Measurements from ENCODE around the gene SPANXB1. TPM values are rescaled to one million over a fixed set of nuclear protein-coding genes. Genes with fewer than 3 reads are reported as not detected.
"Not testable (repeated sequence)": the region's sequence is repeated elsewhere in the genome, so short reads cannot be mapped to it uniquely, and the experiment has no call there.

SPANXB1 gene
- not detected in 2 replicates for total RNA-seq
- long read RNA-seq = 0 reads

- not testable (repeated sequence) for DNase-seq (ENCODE audit: low read depth, low spot score); H3K4me1 Mint-ChIP-seq; H3K36me3 Mint-ChIP-seq (ENCODE audit: low read depth); H3K9me3 Mint-ChIP-seq; H3K4me3 Mint-ChIP-seq; H3K27me3 Mint-ChIP-seq (ENCODE audit: low read depth); H3K27ac Mint-ChIP-seq (ENCODE audit: unreplicated experiment)
These were observed at the start of gene SPANXB1 for GRCh38 chrX:141002568-141002967. Gene SPANXB1 (plus strand): TSS chrX:141002594. CDS start chrX:141002694, 100 bp downstream.

DNA sequence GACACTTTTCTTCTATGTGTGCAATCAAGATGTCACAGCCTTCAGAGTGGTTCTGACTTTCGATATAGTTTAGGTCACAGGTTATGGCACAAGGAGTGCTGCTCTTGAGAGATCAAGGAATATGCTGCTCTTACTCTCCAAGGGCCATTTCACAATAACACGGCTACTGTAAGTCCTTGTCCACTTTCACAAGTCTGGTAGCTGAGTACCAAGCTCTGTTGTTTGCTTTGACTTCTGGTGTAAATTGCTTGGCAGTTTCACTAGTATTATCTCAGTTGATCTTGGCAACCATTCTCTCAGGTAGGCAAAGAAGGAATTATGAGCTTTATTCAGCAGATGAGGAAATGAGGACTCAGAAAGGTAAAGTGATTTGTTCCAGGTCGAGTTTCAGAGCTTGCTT is 35.4 kb upstream of the SPANXB1 start:
- no peak overlapping the region for H3K27ac Mint-ChIP-seq (ENCODE audit: unreplicated experiment)
- H3K9me3 Mint-ChIP-seq = peaks cover 7% of the 10 kb centered on the region
- H3K4me3 Mint-ChIP-seq = no peak overlapping the region
- no peaks in the 10 kb centered on the region for H3K36me3 Mint-ChIP-seq (ENCODE audit: low read depth)
- H3K4me1 Mint-ChIP-seq = no peaks in the 10 kb centered on the region
- no peak for DNase-seq (ENCODE audit: low read depth, low spot score)
- TF ChIP-seq, protein P1, sequence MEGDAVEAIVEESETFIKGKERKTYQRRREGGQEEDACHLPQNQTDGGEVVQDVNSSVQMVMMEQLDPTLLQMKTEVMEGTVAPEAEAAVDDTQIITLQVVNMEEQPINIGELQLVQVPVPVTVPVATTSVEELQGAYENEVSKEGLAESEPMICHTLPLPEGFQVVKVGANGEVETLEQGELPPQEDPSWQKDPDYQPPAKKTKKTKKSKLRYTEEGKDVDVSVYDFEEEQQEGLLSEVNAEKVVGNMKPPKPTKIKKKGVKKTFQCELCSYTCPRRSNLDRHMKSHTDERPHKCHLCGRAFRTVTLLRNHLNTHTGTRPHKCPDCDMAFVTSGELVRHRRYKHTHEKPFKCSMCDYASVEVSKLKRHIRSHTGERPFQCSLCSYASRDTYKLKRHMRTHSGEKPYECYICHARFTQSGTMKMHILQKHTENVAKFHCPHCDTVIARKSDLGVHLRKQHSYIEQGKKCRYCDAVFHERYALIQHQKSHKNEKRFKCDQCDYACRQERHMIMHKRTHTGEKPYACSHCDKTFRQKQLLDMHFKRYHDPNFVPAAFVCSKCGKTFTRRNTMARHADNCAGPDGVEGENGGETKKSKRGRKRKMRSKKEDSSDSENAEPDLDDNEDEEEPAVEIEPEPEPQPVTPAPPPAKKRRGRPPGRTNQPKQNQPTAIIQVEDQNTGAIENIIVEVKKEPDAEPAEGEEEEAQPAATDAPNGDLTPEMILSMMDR (conservative IDR thresholded peaks at IDR 0.05) = no peak
- no peaks in the 10 kb centered on the region for H3K27me3 Mint-ChIP-seq (ENCODE audit: low read depth)

- TF ChIP-seq, protein P1 (conservative IDR thresholded peaks at IDR 0.05) = no peak
- H3K36me3 Mint-ChIP-seq (ENCODE audit: low read depth) = no peaks in the 10 kb centered on the region
- no peak overlapping the region for H3K4me3 Mint-ChIP-seq
- H3K4me1 Mint-ChIP-seq = no peaks in the 10 kb centered on the region
- no peak for DNase-seq (ENCODE audit: low read depth, low spot score)
- H3K27me3 Mint-ChIP-seq (ENCODE audit: low read depth) = no peaks in the 10 kb centered on the region
- H3K27ac Mint-ChIP-seq (ENCODE audit: unreplicated experiment) = no peak overlapping the region
- no peaks in the 10 kb centered on the region for H3K9me3 Mint-ChIP-seq
These were observed 31.1 kb upstream of the SPANXB1 start for GRCh38 chrX:140971099-140971795.

DNA sequence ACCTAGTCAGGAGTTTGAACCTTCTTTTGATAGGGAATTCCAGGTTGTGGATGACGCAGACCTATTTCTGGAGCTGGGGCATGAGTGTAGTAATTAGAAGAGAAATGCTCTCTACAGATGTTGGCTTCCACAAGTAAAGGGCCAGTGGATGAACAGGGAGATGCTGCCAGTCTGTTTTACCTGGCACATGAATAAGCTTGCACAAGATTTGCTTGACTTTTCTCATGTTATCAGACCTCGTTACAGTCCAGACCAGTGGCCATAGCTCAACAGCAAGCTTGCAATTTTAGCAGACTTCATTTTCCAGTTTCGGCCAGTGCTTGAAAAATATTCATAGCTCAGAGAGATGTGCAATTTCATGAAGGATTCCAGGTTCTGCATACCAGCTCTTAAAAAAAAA is 26.9 kb upstream of the SPANXB1 start:
- TF ChIP-seq, protein P1 (conservative IDR thresholded peaks at IDR 0.05) = no peak
- Mint-ChIP-seq H3K27me3 (ENCODE audit: low read depth) (no peaks in the 10 kb centered on the region), H3K36me3 (ENCODE audit: low read depth) (no peaks in the 10 kb centered on the region), H3K27ac (ENCODE audit: unreplicated experiment) (no peak overlapping the region), H3K9me3 (no peaks in the 10 kb centered on the region), H3K4me3 (no peak overlapping the region), H3K4me1 (no peaks in the 10 kb centered on the region)
- no peak for DNase-seq (ENCODE audit: low read depth, low spot score)

GRCh38 chrX:140980271-140980670 is 22.1 kb upstream of the SPANXB1 start:
- H3K4me3 Mint-ChIP-seq = no peak overlapping the region
- H3K9me3 Mint-ChIP-seq = no peaks in the 10 kb centered on the region

GRCh38 chrX:140983730-140984129 is 18.7 kb upstream of the SPANXB1 start:
- no peak overlapping the region for H3K4me3 Mint-ChIP-seq
- TF ChIP-seq, protein P1 (conservative IDR thresholded peaks at IDR 0.05) = no peak
- no peaks in the 10 kb centered on the region for H3K36me3 Mint-ChIP-seq (ENCODE audit: low read depth)
- H3K27ac Mint-ChIP-seq (ENCODE audit: unreplicated experiment) = no peak overlapping the region
- DNase-seq (ENCODE audit: low read depth, low spot score) = no peak
- no peaks in the 10 kb centered on the region for H3K27me3 Mint-ChIP-seq (ENCODE audit: low read depth)
- peaks cover 3% of the 10 kb centered on the region for H3K9me3 Mint-ChIP-seq
- H3K4me1 Mint-ChIP-seq = no peaks in the 10 kb centered on the region

More at GRCh38 chrX:140980271-140980670, 22.1 kb upstream of the SPANXB1 start:
- Mint-ChIP-seq H3K27me3 (ENCODE audit: low read depth) (no peaks in the 10 kb centered on the region), H3K36me3 (ENCODE audit: low read depth) (no peaks in the 10 kb centered on the region), H3K27ac (ENCODE audit: unreplicated experiment) (no peak overlapping the region), H3K4me1 (no peaks in the 10 kb centered on the region)
- no peak for DNase-seq (ENCODE audit: low read depth, low spot score)
- TF ChIP-seq, protein P1 (conservative IDR thresholded peaks at IDR 0.05) = no peak

- DNase-seq (ENCODE audit: low read depth, low spot score); H3K4me1 Mint-ChIP-seq; H3K27ac Mint-ChIP-seq (ENCODE audit: unreplicated experiment); H3K27me3 Mint-ChIP-seq (ENCODE audit: low read depth); H3K4me3 Mint-ChIP-seq; H3K36me3 Mint-ChIP-seq (ENCODE audit: low read depth); H3K9me3 Mint-ChIP-seq: not testable (repeated sequence)
These were observed 2.8 kb downstream of the SPANXB1 start for GRCh38 chrX:141005243-141005642.

DNA sequence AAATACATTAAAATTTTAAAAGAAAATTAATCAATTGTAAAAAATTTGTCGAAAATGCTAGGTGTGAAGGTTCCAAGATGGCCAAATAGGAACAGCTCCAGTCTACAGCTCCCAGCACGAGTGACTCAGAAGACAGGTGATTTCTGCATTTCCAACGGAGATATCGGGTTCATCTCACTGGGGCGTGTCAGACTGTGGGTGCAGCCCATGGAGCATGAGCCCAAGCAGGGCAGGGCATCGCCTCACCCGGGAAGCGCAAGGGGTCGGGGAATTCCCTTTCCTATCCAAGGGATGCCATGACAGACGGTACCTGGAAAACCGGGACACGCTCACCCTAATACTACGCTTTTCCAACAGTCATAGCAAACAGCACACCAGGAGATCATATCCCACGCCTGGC is 41.9 kb downstream of the SPANXB1 start:
- not testable (repeated sequence) for H3K36me3 Mint-ChIP-seq (ENCODE audit: low read depth); DNase-seq (ENCODE audit: low read depth, low spot score); H3K9me3 Mint-ChIP-seq; H3K4me1 Mint-ChIP-seq; H3K27me3 Mint-ChIP-seq (ENCODE audit: low read depth); H3K4me3 Mint-ChIP-seq; H3K27ac Mint-ChIP-seq (ENCODE audit: unreplicated experiment)

- not testable (repeated sequence) for H3K27ac Mint-ChIP-seq (ENCODE audit: unreplicated experiment); H3K4me1 Mint-ChIP-seq
These were observed 47.5 kb downstream of the SPANXB1 start for GRCh38 chrX:141049878-141050277.

More at GRCh38 chrX:141049878-141050277, 47.5 kb downstream of the SPANXB1 start:
- not testable (repeated sequence) for H3K36me3 Mint-ChIP-seq (ENCODE audit: low read depth); H3K27me3 Mint-ChIP-seq (ENCODE audit: low read depth); H3K4me3 Mint-ChIP-seq; DNase-seq (ENCODE audit: low read depth, low spot score); H3K9me3 Mint-ChIP-seq
